Fibroblast of mammary gland (primary cell): ENCODE results near the gene PRKAG3.
"Not testable (repeated sequence)": the region's sequence is repeated elsewhere in the genome, so short reads cannot be mapped to it uniquely, and the experiment has no call there.

Experiments used
- DNase-seq: peaks from one replicate; pipeline ENCODE4 v3.0.0-alpha.2; 2010; ENCODE audit warnings: low read depth
- H3K4me3 ChIP-seq: 2 replicates; pipeline ENCODE4 v1.5.1; 2011; ENCODE audit warnings: low read depth, mild to moderate bottlenecking, low read length, moderate library complexity; ENCODE audit not compliant: control insufficient read depth
- CTCF ChIP-seq: conservative IDR thresholded peaks from 2 replicates; pipeline ENCODE4 v1.5.1; 2011; ENCODE audit warnings: low read depth, low read length, inconsistent platforms; ENCODE audit not compliant: control insufficient read depth, insufficient read depth

Gene PRKAG3

GRCh38 chr2:218780046-218780445 is 51.6 kb downstream of the PRKAG3 start:
- TF ChIP-seq CTCF, result no peak
- no peak for DNase-seq
- no peak overlapping the region for H3K4me3 ChIP-seq

- H3K4me3 ChIP-seq, result no peak overlapping the region
- no peak for DNase-seq
- TF ChIP-seq CTCF, result no peak
Measured at GRCh38 chr2:218777276-218777990, 54.2 kb downstream of the PRKAG3 start.

- DNase-seq, result no peak
- TF ChIP-seq CTCF, result no peak
- H3K4me3 ChIP-seq, result no peak overlapping the region
Measured at GRCh38 chr2:218776488-218776887, 55.1 kb downstream of the PRKAG3 start.

- no peak for TF ChIP-seq CTCF
- no peak for DNase-seq
- no peak overlapping the region for H3K4me3 ChIP-seq
Measured at GRCh38 chr2:218773881-218774280, 57.7 kb downstream of the PRKAG3 start.

- H3K4me3 ChIP-seq, DNase-seq: not testable (repeated sequence)
Measured at GRCh38 chr2:218772759-218773158, 58.8 kb downstream of the PRKAG3 start.
